BE2C (cell line): ENCODE data around the gene PRND.
"Not testable (repeated sequence)": the region's sequence is repeated elsewhere in the genome, so short reads cannot be mapped to it uniquely, and the experiment has no call there.

Experiments used
- DNase-seq: peaks from one replicate; pipeline ENCODE4 v3.0.0-alpha.2; 2020
- H3K27me3 ChIP-seq: fragments of 250-450 bp; sonication (Bioruptor Pico); 2 replicates; pipeline ENCODE4 v1.5.1; 2020; ENCODE audit warnings: mild to moderate bottlenecking
- H3K36me3 ChIP-seq: fragments of 250-450 bp; sonication (Bioruptor Pico); 2 replicates; pipeline ENCODE4 v1.5.1; 2020; ENCODE audit warnings: mild to moderate bottlenecking
- H3K4me1 ChIP-seq: fragments of 250-450 bp; sonication (Bioruptor Pico); 2 replicates; pipeline ENCODE4 v1.5.1; 2020
- H3K4me3 ChIP-seq: 2 replicates; pipeline ENCODE4 v1.5.1; 2011; ENCODE audit warnings: low read depth, low read length
- H3K9me3 ChIP-seq: fragments of 250-450 bp; sonication (Bioruptor Pico); 2 replicates; pipeline ENCODE4 v1.5.1; 2020
- CTCF ChIP-seq: IDR thresholded peaks from 2 replicates; pipeline ENCODE4 v1.5.1; 2012; ENCODE audit warnings: mild to moderate bottlenecking, low read depth, low read length

The PRND gene

DNA sequence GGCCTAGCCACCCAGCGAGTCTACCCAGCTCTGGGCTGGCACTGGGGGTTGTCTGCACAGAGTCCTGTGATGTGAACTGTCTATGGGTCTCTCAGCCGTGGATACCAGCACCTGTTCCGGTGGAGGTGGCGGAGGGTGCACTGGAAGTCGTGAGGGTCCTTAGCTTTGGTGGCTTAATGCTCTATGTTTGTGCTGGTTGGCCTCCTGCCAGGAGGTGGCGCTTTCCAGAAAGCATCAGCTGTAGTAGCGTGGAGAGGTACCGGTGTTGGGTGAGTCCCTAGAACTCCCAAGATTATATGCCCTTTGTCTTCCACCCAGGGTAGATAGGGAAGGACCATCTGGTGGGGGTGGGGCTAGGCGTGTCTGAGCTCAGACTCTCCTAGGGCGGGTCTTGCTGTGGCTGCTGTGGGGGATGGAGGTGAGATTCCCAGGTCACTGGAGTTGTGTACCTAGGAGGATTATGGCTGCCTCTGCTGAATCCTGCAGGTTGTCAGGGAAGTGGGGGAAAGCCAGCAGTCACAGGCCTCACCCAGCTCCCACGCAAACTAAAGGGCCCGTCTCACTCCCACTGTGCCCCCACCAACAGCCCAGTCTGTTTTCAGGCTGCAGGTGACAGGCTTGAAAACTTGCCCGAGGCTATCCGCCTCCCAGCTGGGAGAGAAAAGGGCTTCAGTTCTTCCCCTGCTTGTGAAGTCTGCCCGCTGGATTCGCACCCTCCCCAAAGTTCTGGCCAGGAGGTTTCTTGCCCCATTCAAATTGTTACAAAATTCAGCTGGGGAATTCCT, 37.6 kb downstream of the PRND start:
- peak overlapping the region; percentile 30 for H3K4me3 ChIP-seq

GRCh38 chr20:4763261-4763660, 41.6 kb downstream of the PRND start:
- Histone ChIP-seq H3K36me3 (no peaks in the 10 kb centered on the region), H3K9me3 (no peaks in the 10 kb centered on the region), H3K27me3 (peaks cover 14% of the 10 kb centered on the region), H3K4me3 (no peak overlapping the region), H3K4me1 (peaks cover 6% of the 10 kb centered on the region)
- TF ChIP-seq CTCF = no peak
- no peak for DNase-seq

More for the DNA sequence above, 37.6 kb downstream of the PRND start:
- H3K36me3 ChIP-seq, H3K4me1 ChIP-seq, H3K9me3 ChIP-seq: not testable (repeated sequence)
- TF ChIP-seq CTCF = peak; percentile 55
- peak; percentile 68 for DNase-seq
- H3K27me3 ChIP-seq = peaks cover 16% of the 10 kb centered on the region

- no peak overlapping the region for H3K4me3 ChIP-seq
- no peak for DNase-seq
- peaks cover 14% of the 10 kb centered on the region for H3K27me3 ChIP-seq
- H3K9me3 ChIP-seq = no peaks in the 10 kb centered on the region
- peaks cover 6% of the 10 kb centered on the region for H3K4me1 ChIP-seq
- no peak for TF ChIP-seq CTCF
- H3K36me3 ChIP-seq = no peaks in the 10 kb centered on the region
Measured at GRCh38 chr20:4763723-4764510, 42.2 kb downstream of the PRND start.

DNA sequence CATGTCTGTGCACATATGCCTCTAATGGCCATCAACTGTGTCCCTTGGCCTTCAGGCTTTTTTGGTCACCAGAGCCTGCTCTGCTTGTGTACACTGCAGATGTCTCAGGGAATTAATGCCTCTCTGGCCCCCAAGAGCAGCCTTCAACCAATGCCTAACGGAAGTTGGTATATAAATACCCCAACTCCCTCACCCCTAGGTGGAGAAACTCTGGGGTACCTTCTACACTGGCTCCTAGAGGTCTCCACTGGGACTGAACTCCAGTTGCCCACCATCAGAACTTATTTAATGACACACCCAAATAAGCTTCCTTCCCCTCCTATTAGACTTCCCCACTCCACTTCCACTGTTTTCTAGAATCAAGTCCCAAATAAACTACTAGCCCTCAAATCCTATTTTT, 43.1 kb downstream of the PRND start:
- Histone ChIP-seq H3K9me3 (no peaks in the 10 kb centered on the region), H3K4me1 (peaks cover 6% of the 10 kb centered on the region), H3K36me3 (no peaks in the 10 kb centered on the region), H3K4me3 (no peak overlapping the region), H3K27me3 (peaks cover 14% of the 10 kb centered on the region)
- no peak for TF ChIP-seq CTCF
- no peak for DNase-seq

DNA sequence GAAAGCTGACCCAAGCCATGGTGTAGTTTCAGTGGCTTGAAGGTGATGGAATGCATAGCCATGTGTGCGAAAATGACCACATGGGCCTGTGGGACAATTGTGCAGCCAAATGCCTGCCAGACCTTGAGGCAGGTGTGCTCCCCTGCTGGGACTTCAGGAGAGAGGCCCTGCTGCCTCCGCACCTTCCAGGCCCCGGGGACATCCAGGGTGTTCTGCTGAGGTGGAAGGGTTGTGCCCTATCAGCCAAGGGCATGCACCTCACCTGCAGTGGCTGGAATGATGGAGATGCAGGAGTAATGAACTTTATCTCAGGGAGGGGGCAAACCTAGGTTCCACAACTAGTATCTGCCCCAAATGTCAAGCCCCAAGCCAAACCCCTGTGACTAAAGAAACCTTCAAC, 44.0 kb downstream of the PRND start:
- no peaks in the 10 kb centered on the region for H3K9me3 ChIP-seq
- H3K4me1 ChIP-seq = peaks cover 6% of the 10 kb centered on the region
- H3K4me3 ChIP-seq = no peak overlapping the region
- peaks cover 17% of the 10 kb centered on the region for H3K27me3 ChIP-seq
- no peaks in the 10 kb centered on the region for H3K36me3 ChIP-seq
- no peak for TF ChIP-seq CTCF
- DNase-seq = no peak

DNA sequence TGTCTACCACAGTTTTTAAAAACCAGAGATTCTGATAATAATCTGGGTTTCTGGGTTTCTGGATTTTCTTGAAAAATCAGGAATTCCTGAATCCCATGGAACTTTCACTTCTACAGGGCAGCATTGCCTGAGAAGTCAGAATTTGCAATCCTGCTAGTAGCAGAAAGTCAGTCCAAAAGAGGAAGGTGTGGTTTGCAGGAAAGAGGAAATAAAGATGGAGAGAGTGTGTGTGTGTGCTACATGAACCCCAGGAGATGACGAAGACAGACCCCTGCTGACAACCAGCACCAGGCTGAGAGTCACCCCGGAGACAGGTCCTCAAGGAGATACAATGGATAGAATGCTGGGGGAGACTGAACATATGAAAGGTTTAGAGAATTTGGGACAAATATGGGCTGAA, 44.9 kb downstream of the PRND start:
- no peak overlapping the region for H3K4me3 ChIP-seq
- H3K36me3 ChIP-seq = no peaks in the 10 kb centered on the region
- H3K27me3 ChIP-seq = peaks cover 10% of the 10 kb centered on the region
- no peak for TF ChIP-seq CTCF
- no peak for DNase-seq
- H3K9me3 ChIP-seq = no peaks in the 10 kb centered on the region
- peaks cover under 1% of the 10 kb centered on the region; the same call in 1 of the 2 replicates for H3K4me1 ChIP-seq
